ENCODE measurements around the gene PTPN20.
"Not testable (repeated sequence)": the region's sequence is repeated elsewhere in the genome, so short reads cannot be mapped to it uniquely, and the experiment has no call there.

GRCh38 chr10:46907185-46908117 lies 3.8 kb upstream of the PTPN20 start:
- not testable (repeated sequence) for TF ChIP-seq CTCF, POLR2A (IDR thresholded peaks at IDR 0.05)

All from right lobe of liver (tissue), 4 donors.